GM23338 (cell line): ENCODE measurements around the gene TRAK1. TPM values are rescaled to one million over a fixed set of nuclear protein-coding genes. Genes with fewer than 3 reads are reported as not detected.

Source experiments
- ATAC-seq: fragments of 200-7000 bp; cut with Tn5 transposase; 3 replicates; pipeline ENCODE4 v1.9.1; 2020
- DNase-seq: peaks from one replicate; pipeline ENCODE4 v3.0.0-alpha.2; 2015; ENCODE audit warnings: low spot score
- H2AFZ ChIP-seq: fragments of 200-600 bp; sonication (generic); 2 replicates; pipeline ENCODE4 v1.8.0; 2016; ENCODE audit warnings: antibody characterized with exemption, mild to moderate bottlenecking, moderate library complexity
- H3F3A ChIP-seq: fragments of 200-600 bp; sonication (generic); replicated peaks from 2 replicates; pipeline ENCODE4 v1.8.0; 2017; ENCODE audit warnings: antibody characterized with exemption, mixed run types, low read depth
- H3K27ac ChIP-seq: fragments of 200-600 bp; sonication (generic); 2 replicates; pipeline ENCODE4 v1.6.1; 2016; ENCODE audit warnings: low read depth
- H3K27me3 ChIP-seq: fragments of 200-600 bp; sonication (generic); 2 replicates; pipeline ENCODE4 v1.8.0; 2016; ENCODE audit warnings: mild to moderate bottlenecking, mixed run types, moderate library complexity; ENCODE audit not compliant: insufficient read depth
- H3K36me3 ChIP-seq: fragments of 200-600 bp; sonication (generic); 2 replicates; pipeline ENCODE4 v1.8.0; 2016; ENCODE audit warnings: mild to moderate bottlenecking; ENCODE audit not compliant: insufficient read depth
- H3K4me1 ChIP-seq: fragments of 200-600 bp; sonication (generic); 2 replicates; pipeline ENCODE4 v1.8.0; 2016; ENCODE audit warnings: mild to moderate bottlenecking, moderate library complexity; ENCODE audit not compliant: insufficient read depth
- H3K4me2 ChIP-seq: fragments of 200-600 bp; sonication (generic); 2 replicates; pipeline ENCODE4 v1.7.1; 2017; ENCODE audit warnings: mixed run types
- H3K4me3 ChIP-seq: fragments of 200-600 bp; sonication (generic); 2 replicates; pipeline ENCODE4 v1.6.1; 2016; ENCODE audit warnings: mixed run types
- H3K79me2 ChIP-seq: fragments of 200-600 bp; sonication (generic); replicated peaks from 2 replicates; pipeline ENCODE4 v1.8.0; 2017; ENCODE audit warnings: mild to moderate bottlenecking; ENCODE audit not compliant: insufficient read depth
- H3K9me2 ChIP-seq: fragments of 200-600 bp; sonication (generic); 2 replicates; pipeline ENCODE4 v1.8.0; 2017; ENCODE audit not compliant: insufficient read depth
- H4K20me1 ChIP-seq: fragments of 200-600 bp; sonication (generic); replicated peaks from 2 replicates; pipeline ENCODE4 v1.8.0; 2017; ENCODE audit warnings: mild to moderate bottlenecking; ENCODE audit not compliant: insufficient read depth
- H3K27ac Mint-ChIP-seq: 2 replicates; pipeline ENCODE4 v1.8.0; 2020; ENCODE audit warnings: inconsistent platforms, mild to moderate bottlenecking, moderate library complexity, mixed read lengths
- H3K27me3 Mint-ChIP-seq: 3 replicates; pipeline ENCODE4 v1.8.0; 2022; ENCODE audit warnings: low read depth, mild to moderate bottlenecking, moderate library complexity, mixed read lengths, inconsistent platforms; ENCODE audit not compliant: insufficient read depth, poor library complexity
- H3K36me3 Mint-ChIP-seq: 3 replicates; pipeline ENCODE4 v1.8.0; 2021; ENCODE audit warnings: low read depth, mild to moderate bottlenecking, inconsistent platforms, moderate library complexity, mixed read lengths
- H3K4me1 Mint-ChIP-seq: 3 replicates; pipeline ENCODE4 v1.8.0; 2020; ENCODE audit warnings: mild to moderate bottlenecking, inconsistent platforms, mixed read lengths
- H3K4me3 Mint-ChIP-seq: 3 replicates; pipeline ENCODE4 v1.8.0; 2021; ENCODE audit warnings: moderate library complexity, mild to moderate bottlenecking, inconsistent platforms, mixed read lengths
- H3K9me3 Mint-ChIP-seq: 3 replicates; pipeline ENCODE4 v1.8.0; 2020; ENCODE audit warnings: moderate library complexity, mild to moderate bottlenecking, inconsistent platforms, mixed read lengths
- CREB1 ChIP-seq: fragments of 250-450 bp; sonication (Bioruptor Pico); IDR thresholded peaks from 2 replicates; pipeline ENCODE4 v1.5.0; 2020; ENCODE audit warnings: low read depth, mild to moderate bottlenecking, moderate library complexity
- CTCF ChIP-seq, 2 experiments: fragments of 200-600 bp in 1 of 2; sonication (generic) in 1 of 2; conservative IDR thresholded peaks; 2 replicates each; pipeline versions ENCODE4 v1.5.1 to v1.6.1; 2016 to 2017; ENCODE audit warnings: antibody characterized with exemption in 2 of 2, low read depth in 2 of 2, mild to moderate bottlenecking in 2 of 2, moderate library complexity in 1 of 2
- ETS1 ChIP-seq: IDR thresholded peaks from 2 replicates; pipeline ENCODE4 v1.6.1; 2016; ENCODE audit warnings: antibody characterized with exemption
- EZH2 ChIP-seq: fragments of 200-600 bp; sonication (generic); IDR thresholded peaks from one replicate; pipeline ENCODE4 v1.8.0; 2017; ENCODE audit warnings: antibody characterized with exemption, mild to moderate bottlenecking, low read depth; ENCODE audit not compliant: unreplicated experiment
- EZH2phosphoT487 ChIP-seq: fragments of 200-600 bp; sonication (generic); IDR thresholded peaks from one replicate; pipeline ENCODE4 v1.8.1; 2018; ENCODE audit warnings: antibody characterized with exemption; ENCODE audit not compliant: unreplicated experiment
- JUNB ChIP-seq: IDR thresholded peaks from one replicate; pipeline ENCODE4 v1.6.1; 2016; ENCODE audit warnings: antibody characterized with exemption; ENCODE audit not compliant: unreplicated experiment
- NANOG ChIP-seq: IDR thresholded peaks from 2 replicates; pipeline ENCODE4 v1.6.1; 2016; ENCODE audit warnings: antibody characterized with exemption, borderline replicate concordance
- REST ChIP-seq: IDR thresholded peaks from one replicate; pipeline ENCODE4 v1.6.1; 2018; ENCODE audit warnings: antibody characterized with exemption; ENCODE audit not compliant: unreplicated experiment
- STAT1 ChIP-seq: IDR thresholded peaks from one replicate; pipeline ENCODE4 v1.6.1; 2016; ENCODE audit warnings: antibody characterized with exemption; ENCODE audit not compliant: unreplicated experiment
- ZNF114 ChIP-seq: fragments of 250-450 bp; sonication (Bioruptor Pico); IDR thresholded peaks from 2 replicates; pipeline ENCODE4 v1.5.0; 2020; ENCODE audit warnings: mild to moderate bottlenecking, moderate library complexity
- ZNF331 ChIP-seq: fragments of 250-450 bp; sonication (Bioruptor Pico); IDR thresholded peaks from 2 replicates; pipeline ENCODE4 v1.5.0; 2020; ENCODE audit warnings: low read depth, mild to moderate bottlenecking, moderate library complexity
- ZNF462 ChIP-seq: fragments of 250-450 bp; sonication (Bioruptor Pico); IDR thresholded peaks from 2 replicates; pipeline ENCODE4 v1.5.0; 2020; ENCODE audit warnings: mild to moderate bottlenecking, moderate library complexity
- polyA plus RNA-seq: library from polyadenylated mRNA; unstranded; fragments of >200 nt; fragmentation: Nextera tagmentation; extraction: Ambion mirVana; gene quantifications from 2 replicates; pipeline ENCODE4 v1.2.1, GENCODE V29; 2016
- total RNA-seq: library from RNA; depleted of rRNA; stranded (reverse); fragments of >200 nt; shearing (Covaris generic); gene quantifications from 2 replicates; pipeline ENCODE4 v1.2.3, GENCODE V29; 2014

TRAK1 gene
- total and polyA plus RNA-seq, 2 experiments from 2014 or later: 13.4 to 47.4 TPM

GRCh38 chr3:42085641-42086376 lies 5.3 kb upstream of the TRAK1 start:
- Histone ChIP-seq H3K9me2 (no peaks in the 10 kb centered on the region), H3K4me2 (no peak overlapping the region), H3K36me3 (no peaks in the 10 kb centered on the region; the same call in 1 of the 2 replicates), H3K27ac (no peak overlapping the region), H3K4me1 (no peaks in the 10 kb centered on the region; the same call in 1 of the 2 replicates), H2AFZ (no peak overlapping the region), H3K4me3 (no peak overlapping the region), H4K20me1 (no peaks in the 10 kb centered on the region), H3F3A (no peaks in the 10 kb centered on the region), H3K27me3 (no peaks in the 10 kb centered on the region), H3K79me2 (peaks cover 41% of the 10 kb centered on the region)
- ATAC-seq (no peak), DNase-seq (no peak)
- Mint-ChIP-seq H3K4me3 (no peak overlapping the region), H3K4me1 (peaks cover 6% of the 10 kb centered on the region), H3K27me3 (peaks cover 7% of the 10 kb centered on the region), H3K36me3 (peaks cover 4% of the 10 kb centered on the region; the same call in 2 of the 3 replicates), H3K9me3 (no peaks in the 10 kb centered on the region; the same call in 1 of the 3 replicates), H3K27ac (no peak overlapping the region)
- TF ChIP-seq CREB1 (CRISPR knock-in tag) (no peak), REST (no peak), ETS1 (no peak), EZH2 (no peak), ZNF331 (CRISPR knock-in tag) (no peak), NANOG (no peak), EZH2phosphoT487 (no peak), CTCF (conservative IDR thresholded peaks at IDR 0.05; ENCODE audit: low read depth in 2 of 2) (no peak), ZNF114 (CRISPR knock-in tag) (no peak), ZNF462 (no peak), JUNB (no peak), STAT1 (no peak)
